ENCODE measurements around the gene ACYP2.
A peak's percentile ranks its signal among the peaks of the same experiment; 100 is the strongest.
"Not testable (repeated sequence)": the region's sequence is repeated elsewhere in the genome, so short reads cannot be mapped to it uniquely, and the experiment has no call there.

The ACYP2 gene

DNA sequence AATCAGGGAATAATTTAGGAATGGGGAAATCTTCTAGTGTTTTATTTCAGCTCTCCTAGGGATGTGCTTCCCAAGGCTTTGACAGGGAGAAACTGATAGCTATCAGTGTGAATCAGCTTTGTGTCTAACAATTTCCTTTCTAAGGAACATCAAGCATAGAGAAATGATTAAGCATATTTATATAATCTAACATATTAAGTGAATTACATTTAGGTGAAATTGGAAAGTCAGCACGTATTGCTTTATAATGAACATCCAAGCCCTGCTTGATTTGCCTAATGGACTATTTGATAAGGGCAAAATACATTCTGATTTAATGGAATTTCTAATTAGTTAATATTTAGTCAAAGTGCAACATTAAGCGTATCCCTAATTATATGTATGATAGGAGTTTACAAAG, 160.1 kb downstream of the ACYP2 start:
- no peak for DNase-seq

DNA sequence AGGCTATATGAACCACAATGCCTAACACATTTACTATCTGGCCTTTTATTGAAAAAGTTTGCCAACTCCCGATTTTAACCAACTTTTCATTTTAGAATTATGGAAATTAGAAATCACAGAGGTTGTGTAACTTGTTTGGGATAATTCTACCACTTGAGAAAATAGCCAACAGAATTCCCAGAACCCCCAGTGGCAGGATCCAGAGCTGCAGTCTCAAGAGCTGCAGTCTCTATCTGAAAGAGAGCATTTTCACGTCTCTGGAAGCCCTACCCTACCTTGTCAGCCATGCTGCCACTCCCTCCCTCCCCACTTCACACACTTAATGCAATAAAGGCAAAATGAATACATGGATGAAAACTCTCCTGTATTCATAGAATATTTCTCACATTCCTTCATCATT, 164.0 kb downstream of the ACYP2 start:
- no peak for DNase-seq

DNA sequence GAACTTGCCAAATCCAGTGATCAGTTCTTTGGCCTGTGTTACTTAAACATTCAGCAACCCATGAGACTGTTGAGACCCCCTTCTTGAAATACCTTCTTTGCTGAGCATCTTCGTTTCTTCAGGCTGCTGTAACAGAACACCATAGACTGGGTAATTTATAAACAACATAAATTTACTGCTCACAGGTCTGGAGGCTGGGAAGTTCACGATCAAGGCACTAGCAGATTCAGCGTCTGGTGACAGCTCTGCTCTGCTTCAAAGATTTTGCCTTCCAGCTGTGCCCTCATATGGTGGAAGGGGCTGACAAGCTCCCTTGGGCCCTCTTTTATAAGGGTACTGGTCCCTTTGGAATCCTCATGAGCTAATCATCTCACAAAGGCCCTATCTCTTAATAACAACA, 169.4 kb downstream of the ACYP2 start:
- no peak for DNase-seq

DNA sequence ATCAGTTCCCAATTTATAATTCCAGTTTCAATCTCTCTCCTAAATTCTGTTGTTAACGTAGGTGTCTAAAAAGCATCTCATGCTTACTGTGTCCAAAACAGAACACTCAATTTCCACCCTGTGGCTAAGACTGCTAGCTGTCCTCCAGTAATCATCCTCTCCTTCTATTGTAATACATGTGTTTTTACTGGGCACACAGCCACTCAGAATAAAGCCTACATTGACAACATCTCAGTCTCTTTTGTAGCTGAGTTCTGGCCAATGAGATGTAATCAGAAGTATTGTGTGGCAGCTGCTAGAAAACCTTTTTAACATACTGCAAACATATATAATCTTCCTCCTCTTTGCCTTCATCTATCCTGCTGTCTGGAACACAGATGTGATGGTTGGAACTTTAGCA, 170.0 kb downstream of the ACYP2 start:
- no peak for DNase-seq

DNA sequence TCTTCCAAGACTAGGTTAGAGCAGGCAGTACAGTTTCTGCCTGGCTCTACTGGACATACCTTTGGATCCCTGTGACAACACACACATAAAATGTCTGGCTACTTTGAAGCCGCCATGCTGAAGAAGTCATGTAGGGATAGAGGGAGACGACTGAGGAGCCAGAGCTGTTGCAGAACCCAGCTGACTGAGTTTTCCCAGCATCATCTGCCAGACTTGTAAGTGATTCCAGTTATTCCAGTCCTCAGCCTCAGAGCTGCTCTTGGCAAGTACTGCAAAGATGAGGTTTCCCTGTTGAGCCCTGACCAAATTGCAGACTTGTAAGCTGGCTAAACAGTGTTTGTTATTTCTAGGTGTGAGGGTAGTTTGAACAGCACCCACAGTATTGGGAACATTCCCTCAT, 172.1 kb downstream of the ACYP2 start:
- DNase-seq = no peak

DNA sequence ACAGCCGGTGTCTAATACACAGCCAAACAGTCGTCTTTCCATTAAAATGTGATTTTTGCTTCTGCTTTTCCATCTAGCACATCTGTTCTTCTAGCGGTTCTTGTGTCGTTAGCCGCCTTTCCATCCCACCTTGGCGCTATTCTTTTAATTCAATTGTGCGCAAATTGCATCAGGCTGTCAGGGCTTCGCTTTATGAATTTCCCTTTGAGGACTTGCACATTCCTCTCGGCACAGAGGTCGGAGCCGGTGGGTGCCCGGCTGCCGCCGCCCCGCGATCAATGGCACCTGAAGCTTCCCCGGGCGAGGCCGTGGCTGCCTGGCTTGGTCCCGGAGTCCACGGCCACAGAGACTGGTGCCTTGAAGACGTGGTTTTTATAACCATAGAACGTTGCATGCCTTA, 174.5 kb downstream of the ACYP2 start:
- no peak for DNase-seq

DNA sequence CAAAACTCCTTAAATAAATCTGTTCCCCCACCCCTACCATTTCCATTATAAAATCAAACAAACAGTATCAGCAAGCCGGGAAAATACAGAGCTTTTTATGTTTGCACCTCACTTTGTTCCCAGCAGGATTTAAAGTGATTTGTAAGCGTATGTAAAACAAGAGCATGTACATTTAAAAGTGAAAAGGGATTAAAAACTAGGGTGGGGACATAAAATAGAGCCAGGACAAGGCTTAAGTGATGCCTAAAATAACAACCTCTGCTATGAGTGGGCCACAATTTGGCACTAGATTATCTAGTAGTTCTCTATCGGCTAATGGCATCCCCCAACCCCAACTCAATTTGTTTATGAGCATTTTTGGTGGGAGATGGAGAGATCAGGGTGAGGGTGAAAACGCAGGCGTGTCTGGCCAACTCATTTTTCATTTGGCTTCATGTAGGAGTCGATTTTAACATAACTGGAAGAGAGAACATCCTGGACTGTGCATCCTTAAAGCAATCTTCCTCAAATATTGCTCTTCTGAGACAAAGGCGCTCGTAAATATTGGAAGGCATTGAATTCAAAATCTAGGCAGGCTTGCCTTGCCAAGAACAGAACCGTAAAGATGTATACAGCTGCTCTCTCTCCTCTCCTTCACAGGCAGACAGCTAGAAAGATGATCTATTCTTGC, 175.1 kb downstream of the ACYP2 start:
- DNase-seq = no peak

DNA sequence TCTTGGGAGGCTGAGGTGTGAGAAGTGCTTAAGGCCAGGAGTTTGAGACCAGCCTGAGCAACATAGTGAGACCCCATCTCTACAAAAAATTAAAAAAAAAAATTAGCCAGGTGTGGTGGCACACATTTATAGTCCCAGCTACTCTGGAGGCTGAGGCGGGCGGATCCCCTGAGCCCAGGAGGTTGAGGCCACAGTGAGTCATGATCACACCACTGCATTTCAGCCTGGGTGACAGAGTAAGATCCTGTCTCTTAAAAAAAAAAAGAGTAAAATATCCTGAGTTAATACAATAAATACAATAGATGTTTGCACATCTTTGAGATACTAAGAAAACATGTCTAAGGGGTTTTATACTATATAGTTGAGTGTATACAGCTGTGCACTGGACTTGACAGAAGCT, 179.2 kb downstream of the ACYP2 start:
- not testable (repeated sequence) for DNase-seq

DNA sequence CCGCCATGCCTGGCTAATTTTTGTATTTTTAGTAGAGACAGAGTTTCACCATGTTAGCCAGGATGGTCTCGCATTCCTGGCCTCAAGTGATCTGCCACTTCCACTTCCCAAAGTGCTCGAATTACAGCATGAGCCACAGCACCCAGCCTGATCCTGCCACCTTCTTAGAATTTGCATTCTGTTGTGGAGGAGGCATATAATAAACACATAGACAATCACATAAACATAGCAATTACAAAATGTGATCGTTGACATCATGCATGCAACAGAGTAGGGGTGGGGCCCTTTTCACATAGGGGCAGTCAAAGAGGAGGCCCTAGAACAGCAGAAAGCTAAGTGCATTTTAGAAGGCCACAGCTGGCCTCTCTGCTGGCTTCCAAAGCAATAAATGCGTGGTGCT, 180.5 kb downstream of the ACYP2 start:
- no peak for DNase-seq

DNA sequence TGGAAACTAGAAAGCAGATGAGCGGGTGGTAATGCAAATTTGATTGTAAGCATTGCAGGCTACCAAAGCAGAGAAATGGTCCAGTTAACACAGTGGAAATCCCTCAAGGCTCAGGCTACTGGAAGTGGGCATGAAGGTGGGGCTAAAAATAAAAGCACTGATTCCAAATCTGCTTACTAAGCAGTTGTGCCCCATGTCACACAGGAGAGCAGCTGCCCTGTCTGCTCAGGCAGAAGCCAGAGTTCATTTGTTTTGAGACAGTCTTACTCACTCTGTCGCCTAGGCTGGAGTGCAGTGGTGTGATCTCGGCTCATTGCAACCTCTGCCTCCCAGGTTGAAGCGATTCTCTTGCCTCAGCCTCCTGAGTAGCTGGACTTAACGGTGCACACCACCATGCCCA, 183.1 kb downstream of the ACYP2 start:
- DNase-seq = no peak

DNA sequence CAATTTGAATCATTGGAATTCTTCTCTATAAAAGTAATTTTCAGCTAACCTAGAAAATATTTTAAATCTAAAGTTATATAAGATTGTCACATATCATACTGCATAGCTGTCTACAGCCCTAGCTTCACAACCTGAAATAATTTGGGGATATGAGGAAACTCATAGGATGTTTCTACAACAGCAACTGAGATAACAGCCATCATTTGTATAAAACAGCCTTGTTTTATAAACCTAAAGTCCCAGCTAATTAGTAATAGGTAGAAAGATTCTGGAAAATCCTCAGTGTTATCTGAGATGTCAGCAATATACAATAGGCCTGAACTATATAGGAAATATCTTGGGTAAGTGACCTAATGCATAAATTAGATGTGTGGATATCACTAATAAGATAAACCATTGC, 188.2 kb downstream of the ACYP2 start:
- no peak for DNase-seq

DNA sequence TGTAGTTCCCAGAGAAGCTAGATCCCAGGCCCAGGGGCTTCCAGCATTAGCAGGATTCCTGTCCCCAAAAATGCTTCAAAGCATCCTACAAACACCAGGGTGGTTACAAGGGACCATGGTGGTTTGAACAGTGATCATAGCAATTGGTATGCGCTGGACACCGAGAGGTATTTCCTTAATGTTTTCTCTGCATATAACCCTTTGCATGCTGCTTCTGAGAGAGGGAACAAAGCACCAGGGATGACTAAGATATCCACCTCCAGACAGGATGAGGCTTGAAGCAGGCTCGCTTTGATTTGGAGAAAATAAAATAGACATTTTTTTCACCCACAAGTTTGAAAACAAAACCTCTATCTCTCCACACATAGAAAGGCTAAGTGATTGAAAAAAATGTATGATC, 191.1 kb downstream of the ACYP2 start:
- peak; percentile 48 for DNase-seq

DNA sequence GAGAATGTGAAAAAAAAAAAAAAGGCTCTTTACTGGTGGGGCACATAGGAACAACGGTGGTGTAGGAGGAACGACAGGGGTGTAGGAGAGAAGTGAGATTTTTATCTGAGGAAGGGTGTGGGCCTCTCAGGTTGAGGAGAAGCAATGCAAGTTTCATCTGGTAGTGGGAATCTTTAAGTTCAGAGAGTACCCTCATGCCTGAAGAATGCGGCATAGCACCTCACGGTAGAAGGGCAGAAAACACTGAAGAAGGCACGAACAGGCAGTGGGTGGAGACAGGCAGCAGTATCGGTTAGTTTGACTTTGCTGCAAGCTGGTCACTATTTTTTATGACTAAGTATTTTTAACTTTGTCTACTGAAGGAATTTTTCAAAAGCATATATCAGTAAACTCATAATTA, 192.8 kb downstream of the ACYP2 start:
- no peak for DNase-seq

DNA sequence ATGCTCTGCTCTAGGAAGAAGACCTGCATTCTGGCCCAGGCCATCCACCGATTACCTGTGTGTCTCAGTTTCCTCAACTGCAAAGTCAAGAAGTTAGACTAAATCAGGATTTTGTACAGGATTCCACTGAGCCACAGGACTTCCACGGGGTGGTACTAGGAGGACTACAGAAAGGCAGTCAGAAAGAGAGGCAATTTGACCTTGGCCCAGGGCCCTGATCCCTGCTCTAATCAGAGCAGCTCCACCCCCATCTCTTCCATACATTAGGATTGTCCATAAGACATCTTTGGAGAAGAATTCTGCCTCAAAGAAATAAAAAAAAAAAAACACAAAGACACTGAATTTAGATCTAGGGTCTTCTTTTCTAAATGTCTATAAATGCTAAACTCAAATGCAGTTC, 193.4 kb downstream of the ACYP2 start:
- DNase-seq = no peak

DNA sequence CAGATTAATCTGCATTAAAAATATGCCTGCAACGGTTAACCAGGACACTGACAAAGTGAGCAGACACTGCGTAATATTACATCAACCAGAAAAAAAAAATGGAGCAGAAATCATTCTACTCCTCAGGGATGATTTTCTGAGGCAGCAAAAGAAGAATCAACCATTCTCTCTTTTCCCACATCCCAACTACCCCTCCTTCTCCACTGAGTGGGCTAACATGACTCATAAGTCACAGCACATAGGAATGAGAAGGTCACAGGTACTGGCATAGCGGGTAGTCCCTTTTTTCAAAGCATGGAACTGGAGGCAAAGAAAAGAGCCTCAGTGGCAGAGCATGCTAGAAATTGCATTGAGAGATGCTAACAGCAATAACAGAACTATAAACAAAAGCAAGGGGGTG, 194.9 kb downstream of the ACYP2 start:
- DNase-seq = peak; percentile 32

DNA sequence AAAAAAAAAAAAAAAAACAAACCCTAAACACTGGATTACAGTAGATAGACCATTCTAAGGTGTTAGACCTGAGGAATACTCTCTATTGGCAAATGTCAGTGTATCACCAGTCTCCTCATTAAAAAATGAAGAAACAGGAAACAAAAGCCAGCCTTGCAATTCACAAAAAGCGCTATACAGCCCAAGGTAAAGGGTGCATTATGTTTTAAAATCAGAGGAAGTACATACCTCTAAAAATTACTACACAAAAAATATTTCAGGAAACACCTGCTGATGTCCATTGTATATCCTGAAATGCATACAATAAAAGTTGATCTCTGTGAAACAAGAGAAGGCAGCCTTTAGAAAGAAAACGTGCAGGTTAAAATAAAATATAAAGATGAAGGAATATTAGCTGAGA, 195.5 kb downstream of the ACYP2 start:
- no peak for DNase-seq

DNA sequence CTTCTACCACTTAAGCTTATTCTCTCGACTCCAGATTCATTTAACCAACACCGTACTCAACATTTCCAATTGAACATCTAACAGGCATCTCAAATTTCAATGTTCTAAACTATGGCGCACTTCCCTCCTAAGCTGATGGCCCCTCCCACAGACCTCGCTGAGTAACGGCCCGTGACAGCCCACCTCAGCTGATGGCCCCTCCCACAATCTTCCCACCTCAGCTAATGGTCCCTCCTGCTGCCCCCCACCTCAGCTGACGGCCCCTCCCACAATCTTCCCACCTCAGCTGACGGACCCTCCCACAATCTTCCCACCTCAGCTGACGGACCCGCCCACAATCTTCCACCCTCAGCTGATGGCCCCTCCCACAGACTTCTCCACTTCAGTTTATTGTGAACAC, 197.7 kb downstream of the ACYP2 start:
- DNase-seq = no peak

DNA sequence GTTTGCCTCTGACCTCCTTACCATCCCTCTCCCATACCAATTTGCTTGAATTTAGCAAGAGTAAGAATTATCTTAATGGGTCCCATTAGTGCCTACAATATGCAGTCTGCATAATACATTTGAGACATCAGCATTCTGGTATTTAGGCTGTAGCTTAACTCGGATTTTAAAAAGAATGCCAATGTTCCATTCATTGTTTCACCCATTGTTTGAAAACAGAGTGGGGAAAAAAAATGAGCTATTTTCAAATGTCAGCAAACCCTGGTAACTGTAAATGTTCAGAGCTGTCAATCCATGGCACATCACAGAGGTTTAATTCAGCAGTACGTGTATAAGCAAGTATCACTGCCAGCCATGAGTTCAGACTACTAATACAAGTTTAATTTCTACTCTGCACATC, 202.6 kb downstream of the ACYP2 start:
- no peak for DNase-seq

DNA sequence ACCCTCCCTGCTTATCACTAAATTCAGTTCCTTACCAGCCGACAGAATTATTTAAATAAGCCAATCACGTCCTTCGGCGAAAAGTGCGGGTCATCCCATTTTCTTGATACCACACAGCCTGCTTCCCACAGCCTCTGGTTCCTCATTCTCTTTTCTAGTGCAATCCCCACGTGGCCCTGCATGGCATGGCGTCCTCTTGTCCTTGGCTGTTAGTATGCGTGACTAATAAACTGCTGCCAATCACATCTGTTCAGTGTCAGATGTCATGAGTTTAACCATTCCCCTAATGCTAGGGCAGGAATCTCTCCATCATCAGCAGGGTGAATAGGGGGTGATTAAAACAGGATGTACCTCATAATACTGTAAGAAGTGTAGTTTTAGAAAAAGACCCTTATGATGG, 203.4 kb downstream of the ACYP2 start:
- no peak for DNase-seq

DNA sequence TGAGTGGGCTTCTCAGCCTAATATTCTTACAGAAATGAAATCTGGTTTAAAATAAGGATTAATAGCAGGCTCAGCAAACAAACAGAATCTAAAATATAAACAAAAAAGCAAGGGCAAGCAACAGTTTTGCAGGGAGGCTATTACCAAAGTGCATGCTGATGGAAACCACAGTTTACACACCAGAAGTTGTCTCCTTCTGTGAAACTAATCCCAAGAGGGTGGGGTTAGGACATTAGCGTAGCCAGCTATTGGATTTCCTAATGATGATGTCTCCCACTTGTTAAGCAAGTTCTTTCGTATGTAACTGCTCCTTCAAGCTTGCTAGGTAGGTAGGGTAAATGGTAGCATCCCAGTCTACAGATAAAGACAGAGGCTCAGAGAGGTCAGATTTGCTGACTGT, 205.6 kb downstream of the ACYP2 start:
- DNase-seq = no peak

DNA sequence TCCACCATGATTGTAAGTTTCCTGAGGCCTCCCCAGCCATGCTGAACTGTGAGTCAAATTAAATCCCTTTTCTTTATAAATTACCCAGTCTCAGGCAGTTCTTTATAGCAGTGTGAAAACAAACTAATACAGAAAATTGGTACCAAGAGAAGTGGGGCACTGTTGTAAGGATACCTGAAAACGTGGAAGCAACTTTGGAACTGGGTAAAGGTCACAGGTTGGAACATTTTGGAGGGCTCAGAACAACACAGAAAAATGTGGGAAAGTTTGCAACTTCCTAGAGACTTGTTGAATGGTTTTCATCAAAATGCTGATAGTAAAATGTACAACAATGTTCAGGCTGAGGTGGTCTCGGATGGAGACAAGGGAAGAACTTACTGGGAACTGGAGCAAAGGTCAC, 209.1 kb downstream of the ACYP2 start:
- DNase-seq = not testable (repeated sequence)

DNA sequence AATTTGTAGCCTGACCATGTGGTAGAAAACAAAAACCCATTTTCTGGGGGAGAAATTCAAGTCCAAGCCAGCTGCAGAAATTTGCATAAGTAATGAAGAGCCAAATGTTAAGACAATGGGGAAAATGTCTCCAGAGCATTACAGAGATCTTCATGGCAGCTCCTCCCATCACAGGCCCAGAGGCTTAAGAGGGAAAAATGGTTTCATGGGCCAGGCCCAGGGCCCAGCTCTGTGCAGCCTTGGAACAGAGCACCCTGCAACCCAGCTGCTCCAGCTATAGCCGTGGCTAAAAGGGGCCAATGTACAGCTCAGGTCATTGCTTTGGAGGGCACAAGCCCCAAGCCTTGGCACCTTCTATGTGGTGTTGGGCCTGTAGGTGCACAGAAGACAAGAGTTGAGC, 209.7 kb downstream of the ACYP2 start:
- no peak for DNase-seq

DNA sequence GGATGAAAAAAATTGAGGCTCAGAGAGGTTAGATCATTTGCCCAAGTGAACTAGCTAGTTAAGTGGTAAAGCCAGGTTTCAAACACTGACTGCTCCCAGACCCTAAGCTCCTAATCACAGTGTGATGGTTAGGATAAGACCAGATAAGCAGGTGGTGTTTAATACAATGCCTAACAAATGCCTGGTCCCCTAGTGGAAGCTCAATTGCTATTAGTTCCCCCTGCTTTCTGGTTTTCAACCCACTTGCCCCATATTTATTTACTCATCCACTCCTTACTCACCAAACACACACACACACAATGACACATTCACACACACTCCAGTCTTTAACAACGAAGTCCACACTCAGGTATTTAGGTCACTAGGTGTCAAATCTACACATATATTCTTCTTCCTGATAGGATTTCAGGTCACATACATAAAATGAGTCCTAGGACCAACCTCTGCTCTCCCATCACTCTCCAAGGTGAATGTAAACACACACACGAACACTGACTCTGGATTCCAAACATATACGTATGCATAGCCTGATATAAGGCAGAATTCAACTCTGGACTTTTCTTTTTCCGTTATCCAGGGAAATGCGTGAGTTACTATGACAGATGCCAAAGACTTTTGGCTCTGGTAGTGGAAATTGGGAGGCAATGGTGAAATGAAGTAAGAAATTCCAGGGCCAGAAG, 214.2 kb downstream of the ACYP2 start:
- DNase-seq = no peak

DNA sequence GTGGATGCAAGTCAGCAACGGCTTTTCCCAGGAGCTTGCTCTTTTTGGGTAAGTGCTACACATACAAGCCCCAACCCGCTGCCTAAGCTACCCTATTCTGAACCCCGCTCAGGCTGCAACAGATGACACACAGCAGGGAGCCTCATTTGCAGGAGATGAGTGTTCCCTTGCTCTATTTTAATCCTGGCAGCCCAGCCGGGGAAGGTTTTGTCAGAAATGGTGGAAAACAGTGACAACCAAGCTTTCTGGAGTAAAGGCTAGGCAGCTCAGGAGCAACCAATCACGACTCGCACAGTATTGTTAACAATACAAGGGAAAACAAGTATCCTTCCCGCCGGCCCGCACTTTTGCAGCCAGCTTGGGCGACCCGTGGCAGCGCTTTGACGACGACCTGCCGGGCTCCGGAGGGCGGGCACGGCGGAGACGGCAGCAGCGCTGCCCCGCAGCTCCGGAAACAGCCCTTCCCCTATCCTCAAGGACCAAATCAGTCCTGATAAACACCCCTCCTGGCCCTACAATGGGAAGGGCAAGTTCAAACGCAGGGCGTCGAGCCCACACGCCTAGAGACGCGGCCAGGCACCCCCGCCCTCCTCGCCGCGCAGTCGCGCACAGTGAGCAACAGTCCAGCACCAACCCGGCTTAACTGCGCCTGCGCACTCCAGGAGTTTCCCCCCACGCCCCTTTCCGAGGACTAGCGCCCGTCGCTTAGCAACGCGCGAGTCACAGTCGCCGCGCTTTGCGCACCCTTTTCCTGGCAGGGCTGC, 214.9 kb downstream of the ACYP2 start:
- peak; percentile 95 for DNase-seq
